GM21526 (cell line): ENCODE results near the gene ETV5.
A peak's percentile ranks its signal among the peaks of the same experiment; 100 is the strongest.

Experiments
- ATAC-seq: cut with Tn5 transposase; IDR thresholded peaks from one replicate; pipeline ENCODE4 v1.9.1; 2021; ENCODE audit warnings: moderate library complexity; ENCODE audit not compliant: unreplicated experiment, low FRiP score

ETV5 gene

DNA sequence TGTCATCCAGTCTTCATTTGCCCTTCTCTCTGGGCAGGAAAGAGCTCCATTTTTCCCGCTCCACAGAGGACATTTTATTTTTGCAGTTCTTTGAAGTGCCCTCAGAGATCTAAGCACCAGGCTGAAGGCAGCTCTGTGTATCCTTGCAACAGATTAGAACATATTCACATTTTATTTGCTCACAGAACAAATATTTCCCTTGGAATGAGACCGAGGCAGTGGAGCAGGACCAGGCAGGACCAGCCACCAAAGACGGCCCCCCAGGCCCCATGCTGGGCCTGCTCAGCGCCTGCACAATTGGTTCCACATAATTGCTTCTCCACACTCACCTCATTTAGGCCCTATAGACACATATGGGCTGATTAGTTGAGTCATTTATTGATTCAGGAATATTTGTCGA lies 15.7 kb upstream of the ETV5 start:
- no peak for ATAC-seq

- no peak for ATAC-seq
Measured at GRCh38 chr3:186123012-186123411, 14.1 kb upstream of the ETV5 start.

DNA sequence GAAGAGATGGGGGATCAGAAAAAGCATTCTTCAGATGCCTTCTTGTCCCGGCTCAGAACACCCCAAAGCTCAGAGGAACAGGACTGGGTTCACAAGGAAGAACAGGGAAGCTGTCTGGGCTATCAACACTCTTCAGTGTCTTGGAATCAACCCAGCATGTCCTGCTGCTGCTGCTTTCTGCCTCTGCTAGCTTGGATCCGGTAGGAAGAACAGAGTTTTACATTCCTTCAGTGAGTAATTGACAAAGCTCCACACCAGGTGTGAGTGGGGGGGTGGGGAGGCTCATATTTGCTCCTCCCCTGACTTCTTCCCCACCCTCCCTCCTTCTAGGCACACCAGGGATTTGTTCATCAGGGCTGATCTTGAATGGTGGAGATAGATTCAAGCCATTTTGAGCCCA lies 13.1 kb upstream of the ETV5 start:
- ATAC-seq: no peak

- ATAC-seq: no peak
Measured at GRCh38 chr3:186121278-186121677, 12.4 kb upstream of the ETV5 start.

- no peak for ATAC-seq
Measured at GRCh38 chr3:186119499-186119898, 10.6 kb upstream of the ETV5 start.

- no peak for ATAC-seq
Measured at GRCh38 chr3:186118692-186119091, 9.8 kb upstream of the ETV5 start.

DNA sequence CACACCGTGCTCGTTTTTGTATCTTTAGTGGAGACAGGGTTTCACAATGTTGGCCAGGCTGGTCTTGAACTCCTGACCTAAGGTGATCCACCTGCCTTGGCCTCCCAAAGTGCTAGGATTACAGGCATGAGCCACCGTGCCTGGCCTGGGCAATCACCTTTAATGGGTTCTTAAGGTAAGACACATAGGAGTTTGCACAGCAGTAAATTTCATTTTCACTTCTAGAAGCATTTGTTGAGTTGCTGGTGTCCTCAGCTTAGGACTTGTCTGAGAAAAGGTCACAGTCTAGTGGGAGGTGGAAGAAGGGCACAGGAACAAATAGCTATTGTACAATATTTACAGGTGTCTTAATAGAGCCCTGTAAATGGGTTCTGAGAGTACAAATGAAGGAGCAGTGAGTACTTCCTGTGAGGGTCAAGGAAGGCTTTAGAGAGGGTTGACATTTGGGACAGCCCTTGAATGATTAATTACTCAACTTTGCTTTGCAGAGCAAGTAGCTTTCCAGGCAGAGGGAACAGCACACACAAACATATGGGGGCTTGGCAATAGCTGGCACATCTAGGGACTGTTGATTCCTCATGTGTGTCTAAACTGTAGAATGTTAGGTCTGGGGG lies 8.7 kb upstream of the ETV5 start:
- no peak for ATAC-seq

GRCh38 chr3:186115239-186115996 lies 6.5 kb upstream of the ETV5 start:
- no peak for ATAC-seq

- no peak for ATAC-seq
Measured at GRCh38 chr3:186110975-186111974, 2.4 kb upstream of the ETV5 start.

- ATAC-seq: no peak
Measured at GRCh38 chr3:186109897-186110803, 1.3 kb upstream of the ETV5 start.

DNA sequence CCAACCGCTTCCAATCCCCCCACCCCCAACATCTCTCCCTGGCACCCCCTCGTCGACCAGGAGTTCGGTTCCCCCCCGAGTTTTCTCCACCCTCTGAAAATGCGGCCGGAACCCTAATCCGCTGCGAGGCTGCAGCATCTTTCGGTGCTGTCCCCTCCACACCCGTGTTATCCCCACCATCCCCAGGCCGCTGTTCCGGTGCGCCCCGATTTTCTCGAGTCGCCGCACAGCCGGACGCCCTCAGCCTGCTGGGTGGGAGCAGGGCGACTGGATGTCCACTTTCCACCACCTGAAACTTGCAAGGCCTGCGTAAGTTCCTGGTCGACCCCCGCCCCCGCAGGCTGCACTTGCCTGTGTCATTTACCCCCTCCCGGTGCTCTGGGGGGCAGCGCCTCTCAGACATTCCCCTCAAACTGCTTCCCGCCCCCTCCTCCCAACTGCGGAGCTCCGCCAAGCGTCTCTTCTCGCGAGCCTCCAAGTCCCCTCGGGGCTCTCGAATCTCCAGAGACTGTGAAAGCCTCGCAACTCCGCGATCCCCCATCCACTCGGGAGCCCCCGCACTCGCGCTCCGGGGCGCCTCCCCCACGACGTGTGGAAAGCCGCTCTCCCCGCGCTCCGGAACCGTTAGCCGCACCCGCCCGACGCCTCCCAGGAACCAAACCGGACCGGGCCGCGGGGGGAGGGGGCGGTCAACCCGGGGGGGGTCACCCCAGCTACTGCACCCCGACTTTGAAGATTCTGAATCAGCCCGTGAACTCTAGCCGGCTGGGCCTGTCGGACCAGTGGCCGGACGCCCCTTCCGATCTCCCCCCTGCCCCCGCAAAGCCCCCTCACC lies 566 bp downstream of the ETV5 start:
- ATAC-seq: no peak

DNA sequence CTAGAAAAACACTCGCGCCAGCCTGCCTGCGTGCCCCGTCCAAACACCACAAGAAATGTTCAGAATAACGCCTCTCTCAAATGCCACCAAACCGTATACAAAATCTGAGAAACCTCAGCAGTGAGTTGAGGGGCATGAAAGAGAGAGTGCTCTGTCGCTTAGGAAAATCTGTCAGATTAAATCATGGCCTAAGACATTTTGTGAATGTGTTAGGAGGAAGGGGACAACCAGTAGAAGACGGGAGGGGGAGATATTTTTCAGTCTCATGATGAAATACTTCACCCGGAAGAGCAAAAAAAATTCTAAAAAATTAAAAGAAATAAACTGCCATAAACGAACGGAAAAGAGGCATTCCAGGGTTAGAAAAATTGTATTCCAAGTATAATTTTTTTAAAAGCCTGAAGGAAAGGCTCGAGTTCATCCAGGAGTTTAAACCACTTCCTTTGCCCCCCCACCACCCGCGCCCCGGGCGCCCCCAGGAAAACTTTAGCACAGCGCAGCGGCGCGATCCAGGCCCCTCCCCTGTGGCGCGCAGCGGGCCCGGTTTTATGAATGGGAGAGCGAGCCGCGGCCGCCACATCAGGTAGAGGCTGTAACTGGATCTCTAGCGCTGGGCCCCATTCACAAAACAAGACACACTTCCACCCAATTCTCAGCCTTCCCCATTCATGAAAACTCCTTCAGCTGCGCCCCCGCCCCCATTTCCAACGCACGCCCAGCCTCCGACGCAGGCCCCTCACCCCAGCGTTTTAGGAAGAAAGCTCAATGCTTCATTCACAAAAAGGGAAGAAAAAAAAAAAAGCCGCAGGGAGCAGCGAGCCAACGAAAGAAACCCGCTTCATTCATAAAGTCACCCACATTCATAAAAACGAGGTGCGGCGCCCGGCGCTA lies 1.4 kb downstream of the ETV5 start:
- peak; percentile 30 for ATAC-seq

GRCh38 chr3:186105543-186105942 lies 3.3 kb downstream of the ETV5 start:
- no peak for ATAC-seq

DNA sequence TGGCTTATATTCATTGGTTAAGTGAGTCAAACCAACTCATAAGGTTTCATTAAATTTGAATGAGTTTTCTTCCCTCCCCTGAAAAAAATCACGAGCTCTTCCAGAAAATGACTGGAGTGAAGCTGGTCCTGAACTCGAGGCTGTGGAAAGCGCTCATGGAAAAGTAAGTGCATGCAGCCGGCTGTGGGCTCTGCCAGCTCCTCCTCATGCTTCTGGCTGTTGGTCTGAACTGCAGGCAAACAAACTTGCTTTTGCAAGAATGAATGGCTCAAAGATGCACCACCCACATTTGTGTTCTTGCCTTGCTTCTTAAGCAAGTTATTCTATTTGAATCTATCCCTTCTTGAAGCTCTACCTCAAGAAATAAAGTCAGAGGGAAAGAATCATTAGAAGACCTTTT lies 6.2 kb downstream of the ETV5 start:
- no peak for ATAC-seq

GRCh38 chr3:186100398-186100797 lies 8.5 kb downstream of the ETV5 start:
- ATAC-seq: no peak

GRCh38 chr3:186099178-186099577 lies 9.7 kb downstream of the ETV5 start:
- no peak for ATAC-seq

- no peak for ATAC-seq
Measured at GRCh38 chr3:186098740-186099139, 10.1 kb downstream of the ETV5 start.
